SJSA1 (cell line): ENCODE results near the gene HHATL. TPM values are rescaled to one million over a fixed set of nuclear protein-coding genes. Genes with fewer than 3 reads are reported as not detected.
A peak's percentile ranks its signal among the peaks of the same experiment; 100 is the strongest.

ENCODE experiments used
- DNase-seq, 2 experiments: peaks; one replicate each; pipeline ENCODE4 v3.0.0-alpha.2; 2015 to 2020; ENCODE audit warnings: low spot score in 2 of 2, low read depth in 1 of 2
- H3K27ac ChIP-seq: fragments of 250-450 bp; sonication (Bioruptor Pico); 2 replicates; pipeline ENCODE4 v1.5.1; 2020; ENCODE audit warnings: mild to moderate bottlenecking, moderate library complexity
- H3K27me3 ChIP-seq: fragments of 250-450 bp; sonication (Bioruptor Pico); replicated peaks from 2 replicates; pipeline ENCODE4 v1.5.1; 2020; ENCODE audit warnings: mild to moderate bottlenecking, moderate library complexity
- H3K36me3 ChIP-seq: fragments of 250-450 bp; sonication (Bioruptor Pico); 2 replicates; pipeline ENCODE4 v1.5.1; 2020; ENCODE audit warnings: mild to moderate bottlenecking
- H3K4me1 ChIP-seq: fragments of 250-450 bp; sonication (Bioruptor Pico); replicated peaks from 2 replicates; pipeline ENCODE4 v1.6.1; 2021; ENCODE audit warnings: mild to moderate bottlenecking
- H3K4me3 ChIP-seq: fragments of 250-450 bp; sonication (Bioruptor Pico); 2 replicates; pipeline ENCODE4 v1.5.1; 2020; ENCODE audit warnings: mild to moderate bottlenecking
- H3K9me3 ChIP-seq: fragments of 250-450 bp; sonication (Bioruptor Pico); replicated peaks from 2 replicates; pipeline ENCODE4 v1.5.1; 2020; ENCODE audit warnings: mild to moderate bottlenecking
- total RNA-seq: library from RNA; depleted of rRNA; stranded (reverse); fragments of >200 nt; shearing (Covaris generic); gene quantifications from 2 replicates; pipeline ENCODE4 v1.2.3, GENCODE V29; 2014

Gene HHATL
- total RNA-seq, 1 experiment from 2014 or later, result not detected

DNA sequence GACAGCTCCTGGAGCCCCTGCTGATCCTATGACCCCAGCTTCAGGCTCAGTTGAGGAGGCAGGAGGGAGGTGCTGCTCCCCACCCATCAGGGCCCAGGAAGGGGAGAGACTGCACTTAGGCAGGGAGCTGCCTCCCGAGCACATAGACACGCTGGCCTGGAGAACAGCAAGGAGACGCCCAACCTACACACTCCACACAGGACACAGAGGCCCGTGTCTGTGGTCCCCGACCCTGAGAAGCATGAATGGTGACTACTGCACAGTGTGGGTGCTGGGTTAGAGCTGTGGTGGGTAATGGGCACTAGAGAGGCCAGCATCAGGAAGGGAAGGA lies 1.1 kb upstream of the HHATL start:
- no peaks in the 10 kb centered on the region for H3K9me3 ChIP-seq
- H3K36me3 ChIP-seq, result no peaks in the 10 kb centered on the region
- no peak overlapping the region for H3K4me3 ChIP-seq
- no peak overlapping the region for H3K27ac ChIP-seq
- DNase-seq, result no peak
- H3K27me3 ChIP-seq, result no peaks in the 10 kb centered on the region
- H3K4me1 ChIP-seq, result no peaks in the 10 kb centered on the region

DNA sequence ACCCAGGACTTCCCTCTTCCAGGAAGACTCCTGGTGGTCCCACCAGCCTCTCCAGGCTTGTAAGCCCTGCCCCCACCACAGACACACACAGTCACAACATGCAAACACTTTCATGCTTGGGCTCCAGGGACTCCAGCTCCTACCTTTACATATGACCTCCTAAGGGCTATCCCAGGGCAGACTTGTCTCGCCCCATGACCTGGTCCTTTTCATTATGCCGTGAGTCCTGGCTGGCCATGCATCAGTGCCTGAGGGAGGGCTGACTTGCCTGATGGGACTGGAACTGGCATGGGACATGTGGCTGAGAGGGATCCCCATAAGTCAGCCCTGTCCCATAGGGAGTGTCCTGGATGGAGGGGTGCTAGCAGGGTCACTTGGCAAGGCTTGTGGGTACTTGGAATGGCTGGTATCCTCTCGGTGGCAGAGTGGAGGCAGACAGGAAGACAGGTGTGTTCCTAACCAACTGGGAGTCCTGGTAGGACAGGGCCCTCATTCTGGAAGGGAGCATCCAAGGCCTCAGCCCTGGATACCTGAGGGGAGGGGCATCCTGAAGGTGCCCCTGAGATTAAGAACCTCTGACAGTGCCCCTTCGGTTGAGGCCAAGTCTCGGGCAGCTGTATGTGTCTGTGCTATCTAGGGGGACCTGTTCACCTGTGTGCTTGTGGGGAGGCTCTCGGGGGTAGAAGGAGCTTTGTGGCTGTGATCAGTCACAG lies 540 bp upstream of the HHATL start:
- Histone ChIP-seq H3K27me3 (no peaks in the 10 kb centered on the region), H3K27ac (no peak overlapping the region), H3K9me3 (no peaks in the 10 kb centered on the region), H3K36me3 (no peaks in the 10 kb centered on the region), H3K4me3 (no peak overlapping the region), H3K4me1 (no peaks in the 10 kb centered on the region)
- peak in 1 of 2 experiments; percentile 29 for DNase-seq

- Histone ChIP-seq H3K36me3 (no peaks in the 10 kb centered on the region), H3K9me3 (no peaks in the 10 kb centered on the region), H3K27ac (no peak overlapping the region), H3K27me3 (no peaks in the 10 kb centered on the region), H3K4me1 (no peaks in the 10 kb centered on the region), H3K4me3 (no peak overlapping the region)
- DNase-seq, result peak in 1 of 2 experiments; percentile 22
These were observed 1.1 kb downstream of the HHATL start for GRCh38 chr3:42701371-42702065.

DNA sequence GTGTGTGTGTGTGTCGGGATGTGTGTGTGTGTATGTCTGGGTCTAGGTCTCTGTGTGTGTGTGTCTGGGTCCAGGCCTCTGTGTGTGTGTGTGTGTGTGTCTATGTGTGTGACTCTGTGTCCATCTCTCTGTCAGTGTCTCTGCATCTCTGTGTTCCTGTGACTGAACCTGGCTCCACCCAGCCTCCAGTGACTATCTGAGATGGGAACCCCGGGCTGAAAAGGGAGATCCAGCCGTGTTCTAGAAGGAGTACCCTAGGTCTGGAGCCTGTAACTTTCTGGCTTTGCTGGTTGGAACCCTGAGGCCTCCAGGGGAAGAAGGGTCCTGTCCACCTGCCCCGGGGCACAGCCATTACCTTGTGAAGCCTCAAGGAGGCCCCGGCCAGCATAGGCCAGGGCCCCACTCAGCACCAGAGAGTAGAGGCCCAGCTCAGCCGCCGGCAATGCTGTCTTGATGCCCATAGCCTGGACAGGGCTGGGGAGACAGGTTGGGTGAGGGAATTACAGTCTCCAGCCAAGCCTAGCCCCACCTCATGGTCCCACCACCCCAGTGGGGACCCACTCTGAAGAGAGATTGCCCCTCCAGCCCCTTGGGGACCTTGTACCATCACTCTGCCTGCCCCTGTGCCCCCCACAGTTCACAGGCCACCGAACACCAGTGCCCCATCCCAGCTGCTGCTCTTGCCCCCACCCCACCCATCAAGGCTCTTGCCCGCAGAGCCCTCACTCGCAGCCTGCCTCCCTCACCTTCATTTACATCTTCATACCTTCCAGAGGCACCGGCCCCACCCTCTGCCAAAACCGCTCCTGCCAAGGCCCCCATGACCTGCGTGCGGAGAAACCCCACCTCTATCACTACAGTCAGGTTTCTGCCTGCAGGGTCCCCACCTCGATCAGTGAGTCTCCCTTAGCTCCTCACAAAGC lies 2.0 kb downstream of the HHATL start:
- H3K36me3 ChIP-seq, result no peaks in the 10 kb centered on the region
- DNase-seq, result peak in 1 of 2 experiments; percentile 34
- no peak overlapping the region for H3K27ac ChIP-seq
- H3K4me3 ChIP-seq, result no peak overlapping the region
- H3K27me3 ChIP-seq, result no peaks in the 10 kb centered on the region
- H3K9me3 ChIP-seq, result no peaks in the 10 kb centered on the region
- H3K4me1 ChIP-seq, result no peaks in the 10 kb centered on the region

GRCh38 chr3:42699511-42699971 lies 3.1 kb downstream of the HHATL start:
- no peaks in the 10 kb centered on the region for H3K27me3 ChIP-seq
- DNase-seq, result no peak
- no peaks in the 10 kb centered on the region for H3K9me3 ChIP-seq
- H3K27ac ChIP-seq, result no peak overlapping the region
- H3K36me3 ChIP-seq, result no peaks in the 10 kb centered on the region
- H3K4me3 ChIP-seq, result no peak overlapping the region
- H3K4me1 ChIP-seq, result no peaks in the 10 kb centered on the region

DNA sequence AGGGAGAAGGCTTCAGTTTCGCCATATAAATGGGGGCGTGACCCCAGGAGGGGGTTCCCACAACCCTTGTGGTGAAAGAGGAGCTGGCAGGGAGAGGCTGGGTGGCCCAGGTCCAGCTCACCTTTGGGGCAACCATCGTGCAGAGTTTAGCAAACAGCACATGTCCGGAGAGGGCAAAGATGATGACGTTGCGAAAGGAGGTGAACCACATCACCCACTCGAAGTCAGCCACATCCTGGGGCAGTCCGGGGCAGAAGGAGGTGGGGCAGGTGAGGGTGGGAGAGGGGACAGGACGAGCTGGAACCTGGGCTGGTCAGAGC lies 3.7 kb downstream of the HHATL start:
- no peak for DNase-seq
- Histone ChIP-seq H3K4me1 (no peaks in the 10 kb centered on the region), H3K36me3 (no peaks in the 10 kb centered on the region), H3K27ac (no peak overlapping the region), H3K9me3 (no peaks in the 10 kb centered on the region), H3K27me3 (no peaks in the 10 kb centered on the region), H3K4me3 (no peak overlapping the region)

DNA sequence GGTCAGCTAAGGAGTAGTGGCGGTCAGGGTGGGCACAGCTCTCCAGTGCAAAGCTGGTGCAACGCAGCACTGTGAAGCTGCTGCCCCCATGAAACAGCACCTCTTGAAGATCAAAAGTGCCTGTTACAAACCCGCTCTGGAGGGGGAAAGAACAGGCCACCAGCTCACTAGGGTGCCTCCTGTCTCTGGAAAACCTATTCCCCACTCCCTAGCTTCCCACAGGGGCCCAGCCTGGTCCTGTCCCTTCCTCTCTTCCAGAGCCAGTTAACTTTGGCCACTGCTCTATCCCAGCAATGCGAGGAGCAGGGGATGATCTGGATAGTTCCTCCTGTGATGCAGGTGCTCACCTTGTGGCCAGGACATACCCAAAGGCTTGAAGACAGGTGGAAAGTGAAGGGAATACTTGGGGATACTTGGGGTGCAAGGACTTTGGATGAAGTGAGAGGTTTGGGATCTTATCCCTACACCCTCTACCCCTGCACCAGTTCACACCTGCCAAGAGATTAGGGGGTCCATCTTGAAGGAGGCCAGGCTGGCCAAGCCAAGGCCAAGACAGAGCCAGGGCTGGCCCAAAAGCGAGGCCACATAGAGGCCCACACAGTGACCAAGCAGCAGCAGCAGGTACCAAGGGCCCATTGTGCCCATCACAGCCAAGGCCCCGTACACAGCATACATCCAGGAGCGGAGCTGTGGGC lies 4.2 kb downstream of the HHATL start:
- Histone ChIP-seq H3K4me1 (no peaks in the 10 kb centered on the region), H3K27me3 (no peaks in the 10 kb centered on the region), H3K4me3 (no peak overlapping the region), H3K9me3 (no peaks in the 10 kb centered on the region), H3K36me3 (no peaks in the 10 kb centered on the region), H3K27ac (no peak overlapping the region)
- no peak for DNase-seq

DNA sequence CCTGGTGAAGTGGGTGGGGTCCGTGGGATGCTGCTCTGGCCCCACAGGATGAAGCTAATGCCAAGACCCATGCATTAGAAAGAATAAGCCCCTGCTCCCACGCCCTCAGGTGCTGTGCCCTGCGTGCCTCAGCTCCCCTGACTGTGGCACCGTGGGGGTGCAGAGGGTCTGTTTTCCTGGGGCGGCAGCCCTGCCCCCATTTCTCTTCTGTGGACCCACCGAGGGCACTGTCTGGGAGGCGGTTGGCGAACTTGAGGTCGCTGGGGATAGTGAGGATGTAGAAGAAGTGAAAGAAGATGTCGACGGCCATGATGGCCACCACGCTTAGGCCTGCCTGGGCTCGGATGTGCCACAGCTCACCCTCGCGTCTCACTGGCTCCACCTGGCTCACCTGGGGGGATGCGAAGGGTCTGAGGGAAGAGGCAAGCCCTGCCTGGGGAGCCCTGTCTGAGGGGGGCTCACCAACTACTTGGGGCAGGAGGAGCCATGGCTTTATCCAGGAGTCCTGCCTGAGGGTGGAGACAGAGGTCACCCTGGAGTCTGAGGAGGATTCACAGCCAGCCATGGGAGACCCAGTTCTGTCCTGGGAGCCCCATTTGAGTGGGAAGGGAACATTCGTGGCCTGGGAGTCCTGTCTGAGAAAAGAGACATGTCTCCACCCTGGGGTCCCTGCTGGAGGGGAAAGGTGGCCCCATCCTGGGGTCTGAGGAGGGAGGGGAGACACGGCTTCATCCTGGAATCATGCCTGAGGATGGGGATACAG lies 5.1 kb downstream of the HHATL start:
- Histone ChIP-seq H3K4me3 (no peak overlapping the region), H3K27me3 (no peaks in the 10 kb centered on the region), H3K27ac (no peak overlapping the region), H3K4me1 (no peaks in the 10 kb centered on the region), H3K36me3 (no peaks in the 10 kb centered on the region), H3K9me3 (no peaks in the 10 kb centered on the region)
- DNase-seq, result no peak

DNA sequence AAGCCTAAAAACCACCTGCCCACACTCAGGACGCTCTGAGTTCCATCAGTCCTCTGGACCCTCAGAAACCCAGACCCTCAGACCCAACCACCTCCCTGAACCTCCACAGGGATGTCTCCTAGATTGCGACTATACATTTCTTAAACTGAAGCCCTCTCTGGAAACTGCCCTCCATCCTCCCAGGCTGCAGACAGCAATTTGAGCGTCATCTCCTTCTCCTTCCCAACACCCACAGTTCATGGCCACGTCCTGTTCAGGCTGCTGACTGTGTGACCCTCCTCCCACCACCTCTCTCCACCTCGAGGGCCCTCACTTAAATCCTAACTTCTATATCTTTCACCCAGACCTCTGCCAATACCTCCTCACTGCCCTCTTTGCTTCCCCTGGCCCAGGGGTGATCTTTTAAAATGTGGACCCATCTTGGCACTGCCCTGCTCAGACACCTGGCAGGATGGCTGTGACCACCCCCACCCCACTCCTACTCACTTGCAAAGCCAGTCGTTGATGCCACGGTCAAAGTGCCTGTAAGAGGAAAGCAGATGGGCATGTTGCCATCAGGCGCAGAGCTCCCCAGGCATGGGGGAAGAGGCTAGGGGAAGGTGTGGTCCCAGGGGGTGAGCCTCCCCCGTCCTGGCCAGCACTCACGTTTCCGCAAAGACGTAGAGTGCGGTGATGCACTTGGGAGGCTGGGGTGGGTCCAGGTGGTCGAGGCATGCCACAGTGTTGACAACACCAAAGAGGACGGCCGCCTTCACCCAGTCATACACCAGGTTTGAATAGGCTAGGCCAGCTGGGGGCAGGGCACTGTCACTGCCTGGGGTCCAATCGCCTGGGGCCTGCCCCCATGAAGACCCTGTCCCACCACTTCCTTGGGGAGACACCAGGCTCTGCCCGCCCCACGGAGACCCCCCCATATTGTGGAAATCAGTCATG lies 6.0 kb downstream of the HHATL start:
- Histone ChIP-seq H3K4me1 (no peaks in the 10 kb centered on the region), H3K36me3 (no peaks in the 10 kb centered on the region), H3K4me3 (no peak overlapping the region), H3K9me3 (no peaks in the 10 kb centered on the region), H3K27ac (no peak overlapping the region), H3K27me3 (no peaks in the 10 kb centered on the region)
- no peak for DNase-seq

DNA sequence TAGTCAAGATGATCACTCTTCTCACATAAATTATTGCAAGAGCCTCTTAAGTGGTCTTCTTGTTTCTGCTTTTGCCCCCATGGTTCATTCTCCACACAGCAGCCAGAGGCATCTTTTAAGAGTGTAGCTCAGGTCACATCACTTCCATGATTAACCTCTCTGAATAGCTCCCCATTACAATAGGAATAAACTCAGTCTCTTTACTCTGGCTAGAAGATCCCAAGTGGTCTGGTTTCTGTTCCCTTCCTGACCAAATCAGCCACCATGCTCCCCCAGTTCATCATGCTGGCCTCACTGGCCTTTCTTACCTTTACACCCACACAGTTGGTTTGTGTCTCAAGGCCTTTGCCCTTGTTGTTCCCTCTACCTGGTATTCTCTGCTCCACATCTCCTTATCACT lies 8.2 kb downstream of the HHATL start:
- no peaks in the 10 kb centered on the region for H3K27me3 ChIP-seq
- no peaks in the 10 kb centered on the region for H3K4me1 ChIP-seq
- H3K36me3 ChIP-seq, result no peaks in the 10 kb centered on the region
- DNase-seq, result no peak
- no peaks in the 10 kb centered on the region for H3K9me3 ChIP-seq
- no peak overlapping the region for H3K4me3 ChIP-seq
- H3K27ac ChIP-seq, result no peak overlapping the region

GRCh38 chr3:42693530-42693930 lies 9.1 kb downstream of the HHATL start:
- H3K27ac ChIP-seq, result no peak overlapping the region
- no peaks in the 10 kb centered on the region for H3K36me3 ChIP-seq
- no peak overlapping the region for H3K4me3 ChIP-seq
- DNase-seq, result no peak
- no peaks in the 10 kb centered on the region for H3K4me1 ChIP-seq
- no peaks in the 10 kb centered on the region for H3K9me3 ChIP-seq
- H3K27me3 ChIP-seq, result no peaks in the 10 kb centered on the region
